GM21529 (cell line): ENCODE data around the gene CECR2.

Experiments used
- ATAC-seq: cut with Tn5 transposase; IDR thresholded peaks from one replicate; pipeline ENCODE4 v1.9.1; 2021; ENCODE audit not compliant: unreplicated experiment

CECR2 gene

GRCh38 chr22:17366830-17367229, 2.4 kb upstream of the CECR2 start:
- no peak for ATAC-seq

- no peak for ATAC-seq
Measured at GRCh38 chr22:17368144-17368543, 1.1 kb upstream of the CECR2 start.

DNA sequence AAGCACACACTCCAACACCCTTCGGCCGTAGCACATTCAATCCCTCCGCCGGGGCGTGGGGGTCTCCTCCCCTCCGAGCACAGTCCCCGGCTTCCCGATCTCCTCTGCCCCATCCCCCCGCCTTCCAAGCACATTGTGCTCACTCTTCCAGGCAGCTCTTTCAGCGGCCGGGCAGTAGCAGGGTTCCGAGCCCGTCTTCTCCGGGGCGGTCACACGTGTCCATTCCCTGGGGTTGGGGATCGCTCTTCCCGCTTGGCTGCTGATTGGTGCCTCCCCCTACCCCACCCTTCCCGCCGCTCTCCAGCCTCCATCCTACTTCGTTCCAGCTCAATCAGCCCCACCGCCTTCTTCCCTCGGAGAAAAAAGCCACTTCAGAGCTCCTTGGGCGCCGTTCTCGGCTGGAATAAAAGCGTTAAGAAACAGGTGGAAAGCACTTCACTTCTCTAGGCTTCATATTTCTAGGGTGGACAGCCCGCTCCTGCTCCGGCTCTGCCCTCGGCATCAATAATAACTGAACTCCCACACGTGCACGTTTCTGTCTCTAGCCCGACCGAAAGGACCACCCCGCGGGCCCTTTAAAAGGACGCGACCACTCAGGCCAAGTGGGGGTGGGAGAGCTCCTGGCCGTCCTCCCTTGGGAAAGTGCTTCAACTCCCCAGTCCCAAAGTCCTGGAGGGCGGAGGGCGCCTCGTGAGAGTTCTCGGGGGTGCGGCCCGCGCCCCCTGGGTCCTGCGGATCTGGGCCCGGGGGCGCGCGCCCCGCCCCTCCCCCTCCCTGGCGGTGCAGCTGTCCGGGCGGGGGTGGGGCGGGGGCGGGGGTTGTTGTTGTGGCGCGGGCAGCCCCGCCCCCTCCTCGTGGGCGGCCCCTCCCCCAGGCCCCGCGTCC, 464 bp upstream of the CECR2 start:
- ATAC-seq = no peak

GRCh38 chr22:17370026-17370765, 936 bp downstream of the CECR2 start:
- ATAC-seq = no peak

GRCh38 chr22:17370766-17371432, 1.6 kb downstream of the CECR2 start:
- ATAC-seq = no peak

DNA sequence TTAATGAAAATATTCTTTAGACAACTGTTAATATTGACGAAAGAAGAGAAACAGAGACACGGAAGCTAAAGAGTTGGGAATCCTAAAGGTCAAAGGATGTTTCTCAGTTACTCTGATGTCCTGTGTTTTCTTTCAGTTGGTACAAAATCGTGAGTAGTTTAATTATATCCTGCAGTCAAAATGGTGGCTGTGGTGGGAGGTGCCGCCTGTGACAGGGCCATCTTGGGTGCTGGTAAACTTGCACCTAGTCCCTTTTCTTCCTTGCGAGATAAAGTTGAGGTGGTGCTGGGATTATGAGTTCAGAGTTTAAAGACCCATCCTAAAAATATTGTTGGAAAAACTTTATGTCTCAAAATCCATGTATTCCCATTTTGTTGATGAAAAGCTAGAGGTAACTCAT, 2.2 kb downstream of the CECR2 start:
- ATAC-seq = no peak

- no peak for ATAC-seq
Measured at GRCh38 chr22:17373855-17374254, 4.6 kb downstream of the CECR2 start.

DNA sequence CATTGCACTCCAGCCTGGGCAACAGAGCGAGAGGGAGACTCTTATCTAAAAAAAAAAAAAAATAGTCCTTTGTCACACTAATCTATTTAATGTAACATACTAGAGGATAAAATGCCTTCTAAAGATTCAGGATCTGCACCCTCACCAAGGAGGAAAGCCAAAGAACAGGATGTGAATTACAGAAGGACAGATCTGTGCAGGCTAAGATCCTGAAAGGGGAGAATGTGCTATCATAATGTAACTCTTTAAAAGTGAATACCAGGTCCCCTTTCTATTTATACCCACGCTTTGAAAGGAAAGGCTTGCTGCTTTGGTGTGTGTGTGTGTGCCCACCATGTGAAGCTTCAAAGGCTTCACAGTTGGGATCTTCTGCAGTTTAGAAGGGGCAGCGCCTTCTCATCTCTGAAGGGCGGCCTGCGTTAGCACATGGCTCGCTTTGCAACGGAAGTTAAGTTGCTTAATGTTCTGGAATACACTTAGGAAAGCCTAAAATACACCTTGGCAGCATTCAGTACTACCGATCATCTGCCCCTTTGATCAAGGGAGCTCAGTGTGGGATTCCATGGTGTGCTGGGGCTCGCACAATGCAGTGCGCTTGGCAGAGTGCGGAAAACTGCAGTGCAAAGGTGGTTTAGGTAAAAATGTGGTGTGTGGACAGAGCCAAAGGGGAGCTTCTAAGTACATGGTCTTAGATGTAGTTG, 6.8 kb downstream of the CECR2 start:
- no peak for ATAC-seq

GRCh38 chr22:17376950-17377349, 7.7 kb downstream of the CECR2 start:
- no peak for ATAC-seq

DNA sequence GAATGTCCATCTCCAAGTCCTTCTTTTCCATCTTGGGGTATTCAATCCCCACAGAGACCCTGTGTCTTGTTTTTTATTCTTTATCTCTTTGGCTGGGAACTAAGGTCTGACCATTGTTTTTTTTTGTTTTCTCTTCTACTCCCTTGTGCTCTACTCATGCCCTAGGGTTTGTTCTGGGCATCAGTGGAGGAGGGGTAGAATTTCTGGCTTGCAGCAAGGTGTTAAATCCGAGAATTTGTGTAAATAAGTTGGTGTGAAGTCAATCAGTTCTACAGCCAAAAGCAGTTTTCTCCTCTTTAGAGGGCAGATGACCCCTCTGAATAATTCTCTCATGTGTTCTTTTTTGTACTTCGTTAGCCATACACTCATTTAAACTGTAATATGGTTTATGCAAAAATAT, 10.7 kb downstream of the CECR2 start:
- ATAC-seq = no peak

DNA sequence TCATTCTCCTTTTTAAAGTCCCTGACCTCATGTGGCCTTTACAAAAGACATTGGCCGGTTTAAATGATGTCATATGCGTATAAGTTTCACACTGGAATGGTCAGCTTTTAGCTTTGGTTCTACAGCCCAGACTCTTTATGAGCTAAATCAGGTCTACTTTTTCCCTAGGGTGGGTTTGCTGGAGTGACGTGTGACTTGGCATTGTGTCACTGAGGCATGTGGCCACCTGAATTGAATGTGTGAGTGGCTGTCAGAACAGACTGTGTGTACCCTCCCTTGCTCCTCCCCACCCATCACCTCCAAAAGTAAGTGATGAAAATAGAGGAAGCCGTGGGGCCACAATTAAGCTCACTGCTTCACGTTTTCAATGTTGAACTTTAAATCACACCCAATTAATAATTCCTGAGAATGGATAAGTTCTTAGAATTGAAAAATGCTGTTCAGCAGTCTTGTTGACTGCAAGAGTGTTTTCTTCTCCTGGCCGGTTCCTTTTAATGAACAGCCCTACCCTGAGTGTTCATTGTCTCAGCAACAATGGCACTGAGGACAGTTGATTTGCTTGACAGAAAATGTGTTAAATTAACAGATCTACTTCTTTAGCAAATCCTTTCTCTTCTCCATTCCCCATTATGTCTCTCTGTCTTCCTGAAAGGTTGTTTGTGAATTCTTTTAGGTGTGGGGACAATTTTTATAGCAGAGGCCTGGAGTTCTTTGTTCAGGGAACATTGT, 11.3 kb downstream of the CECR2 start:
- no peak for ATAC-seq

- no peak for ATAC-seq
Measured at GRCh38 chr22:17381192-17381913, 12.1 kb downstream of the CECR2 start.

GRCh38 chr22:17384612-17385330, 15.5 kb downstream of the CECR2 start:
- ATAC-seq = no peak

DNA sequence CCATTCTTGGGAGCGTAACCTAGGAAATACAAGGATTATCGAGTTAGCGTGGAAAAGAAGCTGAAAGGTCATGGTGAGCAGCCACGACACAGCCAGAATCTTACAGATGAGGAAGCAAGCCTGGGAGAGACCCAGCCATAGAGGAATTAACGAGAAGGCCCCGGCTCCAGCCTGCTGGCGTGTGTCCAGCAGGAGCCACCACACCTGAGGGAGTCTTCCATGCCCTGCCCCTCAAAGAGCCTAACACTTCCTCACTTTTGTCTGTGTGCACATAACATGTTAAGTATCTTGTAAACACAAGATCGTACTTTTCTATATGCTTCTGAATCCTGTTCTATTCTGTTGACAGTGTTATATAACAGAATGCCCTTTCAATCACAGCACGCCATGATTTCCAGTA, 18.1 kb downstream of the CECR2 start:
- no peak for ATAC-seq

DNA sequence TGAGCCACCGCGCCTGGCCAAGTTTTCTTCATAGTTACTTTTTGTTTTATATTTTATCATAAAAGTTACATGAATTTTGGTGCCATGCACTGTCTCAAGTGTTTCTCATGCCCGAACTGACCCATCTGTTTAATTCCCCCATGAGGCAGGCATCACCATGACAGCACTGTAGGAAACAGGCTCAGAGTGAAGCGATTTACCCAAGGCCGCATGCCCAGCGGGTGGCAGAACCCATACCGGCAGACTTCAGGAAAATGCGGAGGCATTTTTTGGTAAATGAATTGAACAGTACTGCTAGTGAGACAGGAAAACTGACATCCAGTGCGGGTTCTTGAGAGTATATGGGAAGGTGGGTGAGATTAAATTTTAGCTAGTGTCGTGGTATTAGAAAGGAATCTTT, 19.0 kb downstream of the CECR2 start:
- ATAC-seq = no peak

GRCh38 chr22:17390087-17390486, 20.8 kb downstream of the CECR2 start:
- ATAC-seq = no peak

GRCh38 chr22:17396516-17396915, 27.3 kb downstream of the CECR2 start:
- ATAC-seq = no peak

DNA sequence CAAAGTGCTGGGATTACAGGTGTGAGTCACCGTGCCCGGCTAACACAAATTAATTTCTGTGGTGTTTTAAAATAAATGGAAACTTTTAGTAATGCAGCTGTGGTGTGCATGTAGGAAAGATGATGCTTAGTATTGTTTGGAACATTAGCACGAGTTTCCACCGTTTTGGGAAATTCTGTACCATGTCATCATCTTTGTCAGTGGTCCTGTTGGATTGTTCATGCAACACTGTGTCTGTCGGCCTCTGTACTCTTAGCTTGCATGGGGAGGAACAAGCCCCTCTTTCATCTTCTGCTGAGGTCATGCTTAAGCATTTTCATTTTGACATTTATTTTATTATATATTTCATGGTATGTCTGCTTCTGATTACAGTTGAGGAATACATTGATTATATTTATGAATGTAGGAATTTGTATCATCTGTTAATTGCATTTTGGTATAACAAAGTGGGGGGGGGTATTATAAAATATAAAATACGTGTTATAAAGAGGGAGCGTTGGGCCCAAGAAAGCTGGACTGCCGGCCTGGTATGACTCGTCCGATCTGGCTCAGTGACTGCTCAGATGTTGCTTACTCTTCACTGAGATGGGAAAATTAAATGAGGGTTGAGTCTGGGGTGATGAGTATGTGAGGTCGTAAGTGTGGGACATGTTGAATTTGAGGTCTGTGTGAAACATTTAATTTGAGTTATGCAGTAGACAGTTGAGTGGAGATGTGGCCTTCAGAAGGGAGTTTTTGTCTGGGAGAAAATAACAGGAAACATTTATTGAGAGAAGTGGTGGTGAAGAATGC, 28.7 kb downstream of the CECR2 start:
- ATAC-seq = no peak
